Mammary epithelial cell (primary cell): ENCODE results near the gene MAPK14.
"Not testable (repeated sequence)": the region's sequence is repeated elsewhere in the genome, so short reads cannot be mapped to it uniquely, and the experiment has no call there.

ENCODE experiments used
- EZH2 ChIP-seq: IDR thresholded peaks from 2 replicates; pipeline ENCODE4 v1.6.1; 2012; ENCODE audit warnings: low read length, inconsistent platforms, borderline replicate concordance
- TF ChIP-seq, protein P1 (sequence below), 2 donors: IDR thresholded peaks in 1 of 2; conservative IDR thresholded peaks in 1 of 2; 2 replicates each; pipeline ENCODE4 v1.5.1; 2011 to 2012; ENCODE audit warnings: inconsistent platforms in 2 of 2, low read length in 2 of 2, mild to moderate bottlenecking in 2 of 2, control low read depth in 1 of 2, low read depth in 1 of 2; ENCODE audit not compliant: insufficient read depth in 1 of 2; ENCODE audit errors: extremely low read depth in 1 of 2

DNA sequence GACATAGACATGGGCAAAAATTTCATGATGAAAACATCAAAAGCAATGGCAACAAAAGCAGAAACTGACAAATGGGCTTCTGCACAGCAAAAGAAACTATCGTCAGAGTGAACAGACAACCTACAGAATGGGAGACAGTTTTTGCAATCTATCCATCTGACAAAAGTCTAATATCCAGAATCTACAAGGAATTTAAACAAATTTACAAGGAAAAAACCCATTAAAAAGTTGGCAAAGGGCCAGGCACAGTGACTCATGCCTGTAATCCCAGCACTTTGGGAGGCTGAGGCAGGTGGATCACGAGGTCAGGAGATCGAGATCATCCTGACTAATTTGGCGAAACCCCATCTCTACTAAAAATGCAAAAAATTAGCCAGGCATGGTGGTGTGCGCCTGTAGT is 60.6 kb downstream of the MAPK14 start:
- TF ChIP-seq, protein P1, sequence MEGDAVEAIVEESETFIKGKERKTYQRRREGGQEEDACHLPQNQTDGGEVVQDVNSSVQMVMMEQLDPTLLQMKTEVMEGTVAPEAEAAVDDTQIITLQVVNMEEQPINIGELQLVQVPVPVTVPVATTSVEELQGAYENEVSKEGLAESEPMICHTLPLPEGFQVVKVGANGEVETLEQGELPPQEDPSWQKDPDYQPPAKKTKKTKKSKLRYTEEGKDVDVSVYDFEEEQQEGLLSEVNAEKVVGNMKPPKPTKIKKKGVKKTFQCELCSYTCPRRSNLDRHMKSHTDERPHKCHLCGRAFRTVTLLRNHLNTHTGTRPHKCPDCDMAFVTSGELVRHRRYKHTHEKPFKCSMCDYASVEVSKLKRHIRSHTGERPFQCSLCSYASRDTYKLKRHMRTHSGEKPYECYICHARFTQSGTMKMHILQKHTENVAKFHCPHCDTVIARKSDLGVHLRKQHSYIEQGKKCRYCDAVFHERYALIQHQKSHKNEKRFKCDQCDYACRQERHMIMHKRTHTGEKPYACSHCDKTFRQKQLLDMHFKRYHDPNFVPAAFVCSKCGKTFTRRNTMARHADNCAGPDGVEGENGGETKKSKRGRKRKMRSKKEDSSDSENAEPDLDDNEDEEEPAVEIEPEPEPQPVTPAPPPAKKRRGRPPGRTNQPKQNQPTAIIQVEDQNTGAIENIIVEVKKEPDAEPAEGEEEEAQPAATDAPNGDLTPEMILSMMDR (conservative IDR thresholded peaks at IDR 0.05 in 1 of 2, IDR thresholded peaks at IDR 0.05 in 1 of 2; ENCODE audit: extremely low read depth in 1 of 2, insufficient read depth in 1 of 2, low read depth in 1 of 2, low read length in 2 of 2), result not testable (repeated sequence)
- not testable (repeated sequence) for TF ChIP-seq EZH2
